ENCODE results near the gene CXXC5.

- TF ChIP-seq CTCF (IDR thresholded peaks at IDR 0.05; ENCODE audit: borderline replicate concordance, extremely low read depth, low read length, poor library complexity, severe bottlenecking) (peak; percentile 99), EZH2 (IDR thresholded peaks at IDR 0.05; ENCODE audit: borderline replicate concordance, low read depth, low read length, severe bottlenecking) (no peak)
These were observed 14.7 kb upstream of the CXXC5 start for GRCh38 chr5:139633295-139634027.

Data from DND-41 (cell line).